Measurements from ENCODE around the gene DTX3L. TPM values are rescaled to one million over a fixed set of nuclear protein-coding genes. Genes with fewer than 3 reads are reported as not detected.

The DTX3L gene
- total RNA-seq, 4 donors from 2014 or later = 23.7 to 24.6 (median 24.2) TPM

DNA sequence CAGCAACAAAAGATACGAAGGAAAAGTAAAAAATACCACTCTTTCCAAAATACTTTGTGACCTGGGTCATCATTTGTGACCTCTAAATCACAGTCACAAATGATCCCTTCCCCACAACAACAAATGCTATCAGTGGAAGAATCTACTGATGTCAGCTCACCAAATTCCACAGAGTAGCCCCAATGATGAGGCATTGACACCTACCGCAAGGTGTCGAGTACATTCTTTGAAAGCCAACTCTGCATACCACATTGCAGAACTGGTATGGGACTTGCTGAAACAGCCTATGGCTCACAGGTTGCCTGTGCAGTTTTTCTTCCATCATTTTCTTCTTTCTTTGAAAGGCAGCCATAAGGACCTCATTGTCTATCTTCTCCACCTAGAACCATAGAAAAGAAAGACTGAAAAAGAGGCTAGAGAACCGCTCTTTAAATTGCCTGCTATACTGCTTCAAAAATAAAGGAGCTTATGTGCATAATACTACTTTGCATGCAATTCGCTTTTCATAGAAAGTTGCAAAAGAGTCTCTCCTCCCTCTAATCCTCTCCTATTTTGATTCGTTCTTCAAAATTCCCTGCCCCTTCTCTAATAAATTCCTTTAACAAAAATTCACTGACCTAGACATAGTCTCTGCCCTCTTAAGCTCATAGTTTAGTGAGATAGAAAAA, 28.0 kb upstream of the DTX3L start:
- no peak for ATAC-seq
- Histone ChIP-seq H3K9me3 (no peaks in the 10 kb centered on the region), H3K36me3 (peaks cover 9 to 100% of the 10 kb centered on the region in 2 donors), H3K4me3 (no peak overlapping the region), H3K27ac (no peak overlapping the region), H3K27me3 (no peaks in the 10 kb centered on the region), H3K4me1 (no peaks in the 10 kb centered on the region)
- no peak for TF ChIP-seq EP300 (IDR thresholded peaks at IDR 0.05)
- 72 to 80% methylated on average over 6 of the region's 6 CpGs for WGBS, 2 donors (ENCODE audit: low coverage in 1 of 2)

DNA sequence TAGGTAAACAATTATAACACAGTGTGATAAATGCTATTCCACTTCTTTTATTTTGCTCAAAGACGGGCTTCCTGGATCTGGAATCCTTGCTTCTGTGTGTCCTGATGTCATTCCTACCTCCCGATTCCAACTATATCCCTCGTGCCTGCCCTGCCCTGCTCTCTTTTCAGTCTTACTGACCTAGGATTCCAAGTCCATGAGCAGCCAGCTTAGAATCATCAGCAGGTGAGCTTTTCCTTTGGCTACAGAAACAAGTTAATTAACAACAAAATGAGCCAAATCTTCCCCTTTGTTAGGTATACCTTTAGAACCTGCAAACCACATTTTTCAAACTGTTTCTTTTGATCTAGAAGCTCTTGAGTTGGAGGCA, 27.5 kb upstream of the DTX3L start:
- ATAC-seq = no peak
- Histone ChIP-seq H3K27ac (no peak overlapping the region), H3K4me1 (no peaks in the 10 kb centered on the region), H3K4me3 (no peak overlapping the region), H3K9me3 (no peaks in the 10 kb centered on the region), H3K36me3 (peaks cover 9 to 100% of the 10 kb centered on the region in 2 donors), H3K27me3 (no peaks in the 10 kb centered on the region)
- TF ChIP-seq POLR2A (IDR thresholded peaks at IDR 0.05) (no peak), POLR2AphosphoS5 (IDR thresholded peaks at IDR 0.05) (no peak), EP300 (IDR thresholded peaks at IDR 0.05) (no peak)
- TF ChIP-seq, protein P1, sequence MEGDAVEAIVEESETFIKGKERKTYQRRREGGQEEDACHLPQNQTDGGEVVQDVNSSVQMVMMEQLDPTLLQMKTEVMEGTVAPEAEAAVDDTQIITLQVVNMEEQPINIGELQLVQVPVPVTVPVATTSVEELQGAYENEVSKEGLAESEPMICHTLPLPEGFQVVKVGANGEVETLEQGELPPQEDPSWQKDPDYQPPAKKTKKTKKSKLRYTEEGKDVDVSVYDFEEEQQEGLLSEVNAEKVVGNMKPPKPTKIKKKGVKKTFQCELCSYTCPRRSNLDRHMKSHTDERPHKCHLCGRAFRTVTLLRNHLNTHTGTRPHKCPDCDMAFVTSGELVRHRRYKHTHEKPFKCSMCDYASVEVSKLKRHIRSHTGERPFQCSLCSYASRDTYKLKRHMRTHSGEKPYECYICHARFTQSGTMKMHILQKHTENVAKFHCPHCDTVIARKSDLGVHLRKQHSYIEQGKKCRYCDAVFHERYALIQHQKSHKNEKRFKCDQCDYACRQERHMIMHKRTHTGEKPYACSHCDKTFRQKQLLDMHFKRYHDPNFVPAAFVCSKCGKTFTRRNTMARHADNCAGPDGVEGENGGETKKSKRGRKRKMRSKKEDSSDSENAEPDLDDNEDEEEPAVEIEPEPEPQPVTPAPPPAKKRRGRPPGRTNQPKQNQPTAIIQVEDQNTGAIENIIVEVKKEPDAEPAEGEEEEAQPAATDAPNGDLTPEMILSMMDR (IDR thresholded peaks at IDR 0.05) = no peak
- 59 to 62% methylated on average over 3 of the region's 3 CpGs for WGBS, 2 donors (ENCODE audit: low coverage in 1 of 2)

DNA sequence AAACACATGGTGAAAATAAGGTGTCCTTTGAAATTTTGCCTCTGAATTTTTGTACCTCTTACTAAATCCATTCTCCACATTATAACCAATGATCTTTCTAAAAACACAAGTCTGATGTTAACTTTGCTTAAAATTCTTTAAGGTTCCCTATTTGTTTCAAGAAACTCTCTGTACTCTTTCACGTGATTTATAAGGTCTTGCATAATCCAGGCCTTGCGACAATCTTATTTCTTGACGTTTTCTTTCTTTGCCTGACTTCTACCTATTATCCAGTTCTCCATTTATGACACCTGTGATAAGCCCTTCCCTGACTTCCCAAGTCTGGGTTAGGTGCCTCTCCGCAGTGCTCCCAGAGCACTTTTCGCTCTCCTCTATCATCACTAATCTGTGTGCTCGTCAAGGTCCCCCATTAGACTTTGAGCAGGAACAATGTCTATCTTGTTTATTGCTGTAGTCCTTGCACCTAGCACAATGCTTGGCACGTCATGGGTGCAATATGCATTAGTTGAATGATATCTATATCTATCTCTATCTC, 25.1 kb upstream of the DTX3L start:
- no peak for ATAC-seq
- H3K36me3 ChIP-seq = peaks cover under 1 to 100% of the 10 kb centered on the region in 2 donors

DNA sequence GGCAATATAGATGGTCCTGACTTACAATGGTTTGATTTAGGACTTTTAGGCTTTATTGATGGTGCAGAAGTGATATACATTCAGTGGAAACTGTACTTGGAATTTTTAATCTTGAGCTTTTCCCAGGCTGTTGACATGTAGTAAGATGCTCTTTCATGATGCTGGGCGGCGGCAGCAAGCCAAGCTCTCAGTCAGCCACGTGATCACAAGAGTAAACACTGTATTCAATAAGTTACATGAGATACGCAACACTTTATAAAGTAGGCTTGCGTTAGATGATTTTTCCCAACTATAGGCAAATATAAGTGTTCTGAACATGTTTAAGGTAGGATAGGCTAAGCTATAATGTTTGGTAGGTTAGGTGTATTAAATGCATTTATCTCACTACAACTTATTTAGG, 18.0 kb upstream of the DTX3L start:
- 84 to 91% methylated on average over 5 of the region's 5 CpGs for WGBS, 2 donors (ENCODE audit: low coverage in 1 of 2)
- peaks cover 0 to 22% (median 0%) of the 10 kb centered on the region in 3 donors for H3K4me1 ChIP-seq
- H3K4me3 ChIP-seq = no peak overlapping the region
- no peak for ATAC-seq
- TF ChIP-seq EP300 (IDR thresholded peaks at IDR 0.05) (no peak), POLR2A (IDR thresholded peaks at IDR 0.05) (no peak), POLR2AphosphoS5 (IDR thresholded peaks at IDR 0.05) (no peak)
- TF ChIP-seq, protein P1 (IDR thresholded peaks at IDR 0.05) = no peak
- H3K27me3 ChIP-seq = no peaks in the 10 kb centered on the region
- no peaks in the 10 kb centered on the region for H3K9me3 ChIP-seq
- peaks cover 0 to 91% of the 10 kb centered on the region in 2 donors for H3K36me3 ChIP-seq
- H3K27ac ChIP-seq = no peak overlapping the region

More for the DNA sequence above, 25.1 kb upstream of the DTX3L start:
- H3K27ac ChIP-seq = no peak overlapping the region
- no peak overlapping the region for H3K4me3 ChIP-seq
- H3K9me3 ChIP-seq = no peaks in the 10 kb centered on the region
- 81 to 97% methylated on average over 6 to 7 of the region's 7 CpGs for WGBS, 2 donors (ENCODE audit: low coverage in 1 of 2)
- H3K4me1 ChIP-seq = no peaks in the 10 kb centered on the region
- no peaks in the 10 kb centered on the region for H3K27me3 ChIP-seq
- TF ChIP-seq POLR2AphosphoS5 (IDR thresholded peaks at IDR 0.05) (no peak), POLR2A (IDR thresholded peaks at IDR 0.05) (no peak)

DNA sequence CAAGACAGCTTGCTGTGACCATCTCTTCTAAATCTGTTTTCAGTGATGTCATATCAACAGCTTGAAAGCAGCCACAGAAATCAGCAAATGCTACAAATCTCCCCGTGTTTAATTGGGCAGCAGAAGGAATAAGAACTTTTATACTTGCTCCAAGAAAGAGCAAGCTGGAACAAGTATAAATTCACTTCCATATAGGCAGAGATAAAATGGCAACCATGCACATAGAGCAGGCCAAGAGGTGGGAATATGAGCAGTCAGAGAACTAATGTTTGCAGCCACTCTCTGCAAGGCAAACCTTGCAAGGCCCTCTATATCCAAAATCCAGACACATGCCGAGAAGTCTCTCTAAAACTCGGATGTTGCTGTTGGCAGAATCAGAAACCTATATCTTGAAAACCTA, 16.1 kb upstream of the DTX3L start:
- Histone ChIP-seq H3K4me1 (peaks cover 0 to 22% (median 0%) of the 10 kb centered on the region in 3 donors), H3K27me3 (no peaks in the 10 kb centered on the region), H3K36me3 (peaks cover 0 to 91% of the 10 kb centered on the region in 2 donors), H3K27ac (peak overlapping the region in 1 of 4 donors; percentile 47), H3K4me3 (no peak overlapping the region), H3K9me3 (no peaks in the 10 kb centered on the region)
- no peak for ATAC-seq
- WGBS, 2 donors (ENCODE audit: low coverage in 1 of 2) = 33 to 52% methylated on average over 1 to 3 of the region's 3 CpGs
- TF ChIP-seq, protein P1 (IDR thresholded peaks at IDR 0.05) = no peak
- TF ChIP-seq EP300 (IDR thresholded peaks at IDR 0.05) (no peak), POLR2AphosphoS5 (IDR thresholded peaks at IDR 0.05) (no peak), POLR2A (IDR thresholded peaks at IDR 0.05) (no peak)

DNA sequence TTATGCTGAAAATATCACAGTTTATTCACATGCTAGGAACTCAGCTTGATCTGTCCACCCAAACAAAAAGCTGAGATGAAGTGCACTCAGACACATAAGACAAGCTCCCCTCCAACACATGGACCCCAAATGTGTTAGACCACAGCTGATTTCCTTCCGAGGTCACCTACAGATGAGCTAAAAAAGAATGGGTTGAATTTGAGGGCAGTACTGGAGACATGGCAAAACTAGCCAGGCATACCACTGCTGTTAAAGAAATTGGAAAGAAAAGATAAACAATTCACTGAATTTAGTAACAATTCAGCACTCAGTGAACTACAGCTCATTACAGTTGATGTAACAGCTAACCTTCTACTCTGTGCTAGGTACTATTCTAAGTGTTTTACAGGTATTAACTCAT, 15.5 kb upstream of the DTX3L start:
- peak overlapping the region in 2 of 4 donors; percentile 2 to 47 for H3K27ac ChIP-seq
- H3K4me1 ChIP-seq = peaks cover 0 to 24% (median 0%) of the 10 kb centered on the region in 3 donors
- TF ChIP-seq POLR2AphosphoS5 (IDR thresholded peaks at IDR 0.05) = no peak
- no peak for TF ChIP-seq POLR2A (IDR thresholded peaks at IDR 0.05)
- TF ChIP-seq EP300 (IDR thresholded peaks at IDR 0.05) = no peak
- TF ChIP-seq, protein P1 (IDR thresholded peaks at IDR 0.05) = no peak
- no peaks in the 10 kb centered on the region for H3K27me3 ChIP-seq
- H3K9me3 ChIP-seq = no peaks in the 10 kb centered on the region
- ATAC-seq = no peak
- peaks cover 0 to 91% of the 10 kb centered on the region in 2 donors for H3K36me3 ChIP-seq
- 0 to 44% methylated on average over 1 of the region's 1 CpG for WGBS, 2 donors (ENCODE audit: low coverage in 1 of 2)
- no peak overlapping the region for H3K4me3 ChIP-seq
